GM19455 (cell line): ENCODE data around the gene SLC2A9.

Experiments used
- ATAC-seq: cut with Tn5 transposase; IDR thresholded peaks from one replicate; pipeline ENCODE4 v1.9.1; 2021; ENCODE audit not compliant: unreplicated experiment

SLC2A9 gene

DNA sequence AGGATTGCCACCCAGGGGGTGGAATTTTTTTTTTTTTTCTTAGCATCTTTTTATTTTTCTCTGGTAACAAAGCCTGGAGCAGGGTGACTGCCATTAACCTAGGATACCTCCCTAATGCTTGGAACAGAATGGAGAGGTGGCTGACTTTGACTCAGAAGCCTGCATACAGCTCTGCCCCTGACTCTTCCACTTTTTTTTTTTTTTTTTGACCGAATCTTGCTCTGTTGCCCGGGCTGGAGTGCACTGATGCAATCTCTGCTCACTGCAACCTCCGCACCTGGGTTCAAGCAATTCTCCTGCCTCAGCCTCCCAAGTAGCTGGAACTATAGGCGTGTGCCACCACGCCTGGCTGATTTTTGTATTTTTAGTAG is 341 bp upstream of the SLC2A9 start:
- no peak for ATAC-seq

DNA sequence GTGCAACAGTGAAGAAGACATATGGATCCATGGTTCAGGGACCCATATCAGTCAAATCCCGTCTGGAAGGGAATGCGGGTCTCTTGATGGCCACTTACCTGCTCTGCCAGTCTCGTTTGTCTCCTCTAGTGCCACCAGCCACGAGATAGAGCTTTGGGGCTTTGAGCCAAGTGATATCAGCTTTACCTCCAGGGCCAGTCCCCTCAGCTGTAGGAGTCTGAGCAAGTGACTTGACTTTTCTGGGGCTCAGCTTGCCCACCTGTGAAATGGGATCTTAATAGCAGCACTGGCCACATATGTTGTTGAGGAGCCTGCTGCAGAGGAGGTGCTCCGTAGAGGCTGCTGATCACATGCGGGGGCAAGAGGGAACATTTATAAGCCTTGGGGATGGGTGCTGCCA is 1.2 kb downstream of the SLC2A9 start:
- ATAC-seq, result no peak

DNA sequence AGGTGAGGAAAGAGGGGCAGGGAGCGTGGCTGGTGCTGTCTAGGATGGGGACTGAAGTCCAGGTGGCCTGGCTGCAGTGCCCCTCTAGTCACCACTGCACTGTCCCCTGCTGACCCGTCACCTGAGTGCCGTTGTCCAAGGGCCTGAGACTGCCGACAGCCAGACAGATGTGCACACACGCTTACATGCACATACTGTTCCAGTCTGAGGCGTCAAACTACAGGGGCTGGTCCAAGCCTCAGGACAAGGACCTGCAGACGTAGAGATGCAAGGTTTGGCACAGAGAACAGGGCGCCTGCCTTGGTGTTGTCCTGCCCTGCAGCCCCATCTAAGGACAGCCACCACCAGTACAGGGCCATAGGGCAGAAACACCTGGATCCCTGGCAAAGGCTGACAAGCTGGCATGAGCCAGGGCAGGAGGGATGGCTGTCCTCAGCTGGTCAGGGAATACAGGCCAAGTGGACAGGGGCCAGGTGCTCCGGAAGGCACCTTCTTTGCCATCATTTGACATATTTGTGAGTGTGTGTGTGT is 1.7 kb downstream of the SLC2A9 start:
- no peak for ATAC-seq

DNA sequence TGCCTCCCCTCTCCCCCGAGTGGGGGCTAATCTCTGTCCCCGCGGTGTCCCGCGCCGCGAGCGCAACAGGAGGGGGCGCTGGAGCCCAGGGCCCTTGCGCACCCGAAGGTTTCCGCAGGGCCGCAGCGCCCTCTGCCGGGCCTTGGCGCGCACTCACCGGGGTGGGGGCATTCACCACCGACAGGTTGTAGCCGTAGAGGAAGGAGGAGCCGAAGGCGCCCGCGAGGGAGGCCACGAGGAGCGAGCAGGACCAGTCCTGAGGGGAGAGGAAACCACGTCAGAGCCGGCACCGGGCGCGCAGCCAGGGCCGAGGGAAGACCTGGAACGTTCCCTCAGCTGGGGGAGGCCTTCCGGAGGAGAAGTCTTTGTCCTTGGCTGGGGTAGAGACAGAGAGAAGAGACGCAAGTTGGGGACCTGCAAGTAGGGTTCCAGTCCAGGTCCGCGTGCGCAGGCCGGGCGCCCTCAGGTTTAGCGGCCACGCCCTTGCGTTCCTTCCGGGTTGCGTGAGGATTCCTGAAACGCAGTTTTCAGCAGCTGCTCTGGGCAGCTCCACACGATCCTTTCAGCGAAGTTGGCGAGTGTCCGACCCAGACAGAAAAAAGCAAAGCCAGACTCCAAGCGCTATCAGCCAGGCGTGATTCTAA is 2.4 kb downstream of the SLC2A9 start:
- ATAC-seq, result peak; percentile 97

DNA sequence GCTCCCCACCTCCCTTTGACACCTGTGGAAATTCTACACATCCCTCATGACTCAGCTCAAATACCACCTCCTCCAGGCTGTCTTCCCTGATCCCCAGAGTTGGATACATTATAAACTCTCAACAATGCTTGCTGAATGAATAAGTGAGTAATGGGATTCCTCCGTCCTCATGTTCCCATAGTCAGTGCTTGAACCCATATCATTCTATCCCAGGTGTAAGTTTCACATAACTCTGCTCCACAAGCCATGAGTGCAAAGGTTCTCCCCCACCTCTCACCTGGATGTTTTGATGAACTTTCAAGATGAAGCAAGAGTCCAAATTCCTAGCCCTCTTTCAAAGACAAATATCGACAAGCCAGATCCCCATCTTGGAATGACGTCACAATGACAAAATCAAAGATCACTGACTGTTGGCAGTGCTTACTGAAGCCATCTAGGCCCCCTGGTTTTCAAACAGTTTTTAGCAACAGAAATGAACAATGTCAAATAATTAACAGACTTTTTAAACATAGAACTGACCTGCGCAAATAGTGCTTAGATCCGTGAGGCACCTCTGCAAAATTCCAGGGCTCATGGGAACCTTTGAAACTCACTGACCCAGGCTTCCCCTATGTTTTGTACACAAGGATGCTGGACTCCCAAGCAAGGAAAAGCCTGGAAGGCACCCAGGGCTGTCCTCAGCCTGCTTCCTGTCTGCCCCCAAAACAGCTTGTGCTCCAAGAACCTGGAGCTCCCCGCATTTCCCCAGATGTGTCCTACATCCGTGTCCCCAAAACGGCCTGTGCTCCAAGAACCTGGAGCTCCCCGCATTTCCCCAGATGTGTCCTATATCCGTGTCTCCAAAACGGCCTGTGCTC is 4.0 kb downstream of the SLC2A9 start:
- ATAC-seq, result no peak

DNA sequence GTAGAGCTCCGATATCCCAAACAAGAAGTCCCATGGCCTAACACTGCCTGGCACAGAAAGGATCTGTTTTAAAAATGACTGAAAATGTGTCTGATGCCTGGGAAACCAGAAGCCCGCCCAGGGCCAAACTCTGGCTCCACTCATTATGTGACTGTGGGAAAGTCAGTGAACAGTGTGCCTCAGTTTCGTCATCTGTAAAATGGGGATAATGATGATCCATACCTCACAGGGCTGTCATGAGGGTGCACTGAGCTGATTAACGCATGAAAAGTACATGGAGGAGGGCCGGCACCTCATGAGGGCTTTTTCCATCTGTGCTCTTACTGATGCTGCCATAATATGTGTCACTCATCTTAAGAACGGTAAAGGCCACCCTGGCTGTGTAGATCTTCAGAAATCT is 5.1 kb downstream of the SLC2A9 start:
- no peak for ATAC-seq

DNA sequence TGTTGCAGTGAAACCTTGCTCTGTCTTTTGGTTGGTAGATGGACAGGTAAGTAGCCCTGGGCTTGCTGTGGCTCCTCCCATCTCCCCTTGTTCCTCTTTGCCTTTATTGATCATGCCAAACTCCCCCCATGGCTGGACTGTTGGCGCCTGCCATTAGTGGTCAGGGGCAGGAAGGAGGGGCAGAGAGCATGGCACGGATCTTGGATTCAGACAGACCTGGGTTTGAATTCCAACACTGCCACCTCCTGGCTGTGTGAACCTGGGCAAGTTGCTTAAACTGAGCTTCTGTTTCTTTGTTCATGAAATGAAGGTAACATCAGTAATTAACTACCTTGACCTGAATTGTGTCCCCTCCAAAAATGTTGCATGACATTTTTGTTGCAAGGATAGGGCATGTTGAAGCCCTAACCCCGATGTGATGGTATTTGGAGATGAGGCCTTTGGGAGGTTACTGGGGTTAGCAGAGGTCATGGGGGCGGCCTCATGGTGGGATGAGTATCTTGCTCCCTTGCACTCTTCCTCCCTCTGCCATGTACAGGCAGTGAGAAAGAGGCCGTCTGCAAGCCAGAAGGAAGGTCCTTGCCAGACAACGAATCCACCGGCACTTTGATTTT is 6.0 kb downstream of the SLC2A9 start:
- ATAC-seq, result no peak

DNA sequence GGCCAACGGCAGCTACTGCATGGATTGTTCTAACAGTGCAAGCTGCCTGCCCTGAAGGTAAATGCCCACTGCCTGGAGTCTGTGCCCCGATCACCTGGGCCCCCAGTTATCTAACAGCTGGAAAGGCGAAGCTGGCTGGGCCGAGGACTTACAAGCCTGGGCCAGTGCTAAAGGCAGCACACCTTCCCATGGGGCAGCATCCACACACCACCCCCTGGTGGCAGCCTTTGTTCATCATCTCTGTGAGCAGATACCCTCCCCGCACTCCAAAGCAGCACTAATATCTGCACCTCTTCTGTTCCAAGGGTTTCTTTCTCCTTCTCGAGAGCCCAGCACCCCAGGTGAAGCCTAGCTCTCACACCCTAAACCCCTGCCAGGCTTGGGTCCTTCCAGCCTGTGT is 7.6 kb downstream of the SLC2A9 start:
- peak; percentile 54 for ATAC-seq

DNA sequence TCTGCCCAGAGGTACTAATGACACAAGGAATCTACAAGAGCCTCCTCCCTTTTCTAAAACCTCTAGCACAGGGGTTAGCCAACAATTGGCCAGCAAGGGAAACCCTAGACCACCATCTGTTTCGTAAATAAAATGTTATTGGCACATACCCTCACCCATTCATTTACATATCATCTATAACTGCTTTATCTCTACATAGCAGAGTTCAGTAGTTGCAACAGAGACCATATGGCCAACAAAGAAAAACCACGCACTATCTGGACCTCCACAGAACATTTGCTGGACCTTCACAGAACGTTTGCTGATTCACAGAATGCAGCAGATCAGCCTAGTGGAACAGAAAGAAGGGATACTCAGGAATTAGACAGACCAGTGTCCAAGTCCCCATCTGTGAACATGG is 9.4 kb downstream of the SLC2A9 start:
- ATAC-seq, result no peak

DNA sequence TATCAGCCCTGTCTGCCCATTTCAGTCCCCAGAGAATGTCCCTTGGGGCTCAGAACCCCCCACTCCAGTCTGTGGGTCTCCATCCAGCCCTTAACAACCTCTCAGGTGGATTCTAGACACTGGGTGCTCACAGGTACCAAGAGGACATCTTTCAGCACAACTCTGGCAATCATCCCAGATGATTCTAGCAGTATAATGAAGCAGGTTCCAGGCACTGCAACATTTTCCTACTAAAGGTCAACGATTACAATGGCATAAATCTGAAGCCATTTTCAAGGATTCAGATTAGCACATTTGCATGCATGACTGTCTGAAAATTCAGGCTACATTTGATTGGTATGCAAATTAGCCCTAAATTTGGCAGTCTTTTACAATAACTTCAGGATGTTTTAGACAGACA is 10.0 kb downstream of the SLC2A9 start:
- no peak for ATAC-seq

DNA sequence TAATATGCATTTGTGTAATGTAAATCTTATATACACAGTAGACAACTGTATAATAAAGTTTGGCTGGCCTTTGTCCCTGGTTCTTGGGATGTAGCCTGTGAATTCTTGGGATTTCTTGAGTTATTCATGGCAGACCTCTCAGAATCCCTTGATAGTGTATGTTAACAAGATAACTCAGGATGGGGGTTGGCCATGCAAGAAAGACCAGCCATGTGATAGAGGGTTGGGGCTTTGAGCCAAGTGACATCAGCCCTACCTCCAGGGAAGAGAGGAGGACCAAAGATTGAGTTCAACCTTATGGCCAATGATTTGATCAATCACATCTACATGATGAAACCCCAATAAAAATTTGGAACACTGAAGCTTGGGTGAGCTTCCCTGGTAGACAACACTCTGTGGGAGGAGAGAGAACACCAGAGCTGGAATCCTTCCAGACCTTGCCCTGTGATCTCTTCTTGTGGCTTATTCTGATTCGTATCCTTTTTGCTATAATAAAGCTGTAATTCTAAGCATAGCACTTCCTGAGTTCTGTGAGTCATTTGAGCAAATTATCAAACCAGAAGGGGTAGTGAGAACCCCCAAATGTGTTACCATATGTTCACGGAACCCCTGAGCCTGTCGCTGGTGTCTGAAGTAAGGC is 11.3 kb downstream of the SLC2A9 start:
- ATAC-seq, result no peak

DNA sequence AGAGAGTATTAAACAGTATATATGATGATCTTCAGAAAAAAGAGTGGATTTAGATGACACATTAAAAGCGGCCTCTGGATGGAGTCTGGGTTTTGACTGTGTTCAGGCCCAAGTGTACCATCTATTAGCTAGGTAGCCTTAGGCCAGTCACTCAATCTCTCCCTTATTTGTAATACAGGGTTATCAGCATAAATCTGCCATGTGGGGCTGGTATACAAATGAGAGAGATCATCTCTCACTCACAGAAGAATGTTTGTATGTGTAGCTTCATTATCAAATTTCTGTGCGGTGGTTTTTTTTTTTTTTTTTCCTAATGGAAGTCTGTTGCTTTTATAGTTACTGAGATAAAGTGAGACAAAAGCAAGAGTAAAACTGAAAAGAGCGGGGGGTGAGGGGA is 12.7 kb downstream of the SLC2A9 start:
- no peak for ATAC-seq

DNA sequence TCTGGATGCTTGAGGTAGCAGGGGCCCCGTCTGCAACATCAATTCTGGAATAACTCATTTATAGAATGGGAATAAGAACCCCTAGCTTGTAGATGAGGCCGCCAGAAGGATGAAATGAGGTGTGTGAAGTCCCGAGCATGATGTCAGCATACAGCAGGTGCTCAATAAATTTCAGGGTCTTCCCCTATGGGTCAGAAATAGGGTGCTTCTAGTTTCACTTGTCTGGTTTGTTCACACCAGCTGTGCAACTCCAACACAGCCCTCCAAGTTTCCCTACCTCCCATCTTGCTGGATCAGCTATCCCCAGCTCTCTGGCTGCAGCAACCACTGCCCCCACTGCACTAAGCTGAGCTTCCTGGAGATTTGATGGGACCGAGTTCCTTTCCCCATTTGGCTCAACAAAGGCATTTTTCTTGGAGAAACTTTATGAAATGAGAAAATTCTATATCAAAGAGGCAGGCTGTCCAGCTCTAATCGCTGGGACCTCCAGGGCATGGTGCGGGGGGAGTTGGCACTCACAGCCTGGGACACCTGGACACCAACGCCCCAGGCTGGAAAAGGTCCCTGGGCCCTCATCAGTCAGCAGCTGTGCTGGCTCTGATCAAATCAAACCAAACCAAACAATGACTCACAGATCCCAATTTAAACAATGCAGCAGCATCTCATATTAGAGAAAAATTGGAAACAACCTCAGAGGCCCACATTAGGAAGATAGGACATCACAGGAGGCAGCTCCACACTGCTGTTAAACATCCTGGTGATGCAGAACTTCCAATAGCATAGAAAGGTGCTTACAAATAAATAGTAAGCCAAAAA is 13.3 kb downstream of the SLC2A9 start:
- ATAC-seq, result peak; percentile 56

DNA sequence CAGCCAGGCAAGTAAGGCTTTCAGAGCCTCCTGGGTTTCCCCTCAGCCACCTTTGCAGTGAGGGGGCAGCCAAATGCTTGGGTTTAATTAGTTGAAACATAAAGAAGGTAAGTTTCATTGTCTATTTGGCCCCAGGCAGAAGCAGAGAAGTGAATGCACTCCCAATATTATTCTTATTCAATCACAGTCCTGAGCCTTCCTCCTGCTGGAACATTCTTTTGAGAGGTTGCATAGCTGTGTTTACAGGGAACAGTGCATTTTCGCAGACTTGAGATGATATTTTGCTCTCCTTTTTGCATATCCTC is 13.9 kb downstream of the SLC2A9 start:
- peak; percentile 28 for ATAC-seq

DNA sequence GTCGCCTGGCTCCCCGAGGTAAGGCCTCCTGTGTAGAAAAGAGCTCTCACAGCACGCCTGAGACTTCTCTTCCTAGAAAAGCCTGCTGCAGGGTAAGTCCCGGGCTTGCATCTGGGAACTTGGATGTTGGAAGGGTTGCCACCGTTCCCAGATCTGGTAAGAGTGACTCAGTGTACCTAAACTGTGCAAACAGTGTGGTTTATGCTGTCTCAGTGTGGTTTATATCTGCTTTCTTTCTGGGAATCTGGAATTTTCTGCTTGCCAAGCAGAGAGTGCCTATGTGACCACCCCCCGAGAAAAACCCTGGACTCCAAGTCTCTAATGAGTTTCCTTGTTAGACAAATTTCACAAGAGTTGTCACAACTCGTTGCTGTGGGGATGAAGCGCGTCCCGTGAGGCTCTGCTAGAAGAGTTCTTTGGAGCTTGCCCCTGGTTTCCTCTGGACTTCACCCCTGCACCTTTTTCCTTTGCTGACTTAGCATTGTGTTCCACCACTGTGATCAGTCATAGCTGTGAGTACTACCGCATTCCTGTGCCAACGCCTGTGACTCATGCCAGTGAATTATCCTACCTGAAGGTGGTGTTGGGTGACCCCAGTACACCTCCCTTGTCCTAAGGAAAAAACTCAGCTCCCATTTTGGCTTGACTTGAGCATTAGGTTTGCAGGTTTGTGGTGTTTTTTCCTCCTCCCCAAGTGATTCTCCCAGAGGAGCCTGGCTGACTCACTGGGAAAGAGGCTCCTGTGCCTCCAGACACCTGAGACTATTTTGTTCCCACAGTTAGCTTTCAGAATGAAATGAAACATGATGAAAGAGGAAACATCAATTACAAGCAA is 14.5 kb downstream of the SLC2A9 start:
- ATAC-seq, result peak; percentile 6

DNA sequence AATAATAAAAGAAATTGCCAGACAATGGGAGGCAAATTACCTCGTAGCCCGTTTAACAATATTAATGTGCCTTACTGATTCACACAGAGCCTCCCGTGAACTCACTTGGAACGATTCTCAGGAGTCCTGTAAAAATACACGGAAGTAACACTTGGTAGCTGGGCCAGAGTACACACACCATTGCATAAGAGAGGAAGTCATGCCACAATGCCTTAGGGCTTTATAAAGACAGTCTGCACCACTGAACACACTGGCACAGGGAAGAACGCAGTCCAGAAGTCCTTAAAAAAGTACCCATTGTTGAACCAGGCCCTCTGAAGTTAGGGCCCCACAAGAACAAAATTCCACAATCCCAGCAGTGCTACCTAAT is 15.1 kb downstream of the SLC2A9 start:
- peak; percentile 31 for ATAC-seq

DNA sequence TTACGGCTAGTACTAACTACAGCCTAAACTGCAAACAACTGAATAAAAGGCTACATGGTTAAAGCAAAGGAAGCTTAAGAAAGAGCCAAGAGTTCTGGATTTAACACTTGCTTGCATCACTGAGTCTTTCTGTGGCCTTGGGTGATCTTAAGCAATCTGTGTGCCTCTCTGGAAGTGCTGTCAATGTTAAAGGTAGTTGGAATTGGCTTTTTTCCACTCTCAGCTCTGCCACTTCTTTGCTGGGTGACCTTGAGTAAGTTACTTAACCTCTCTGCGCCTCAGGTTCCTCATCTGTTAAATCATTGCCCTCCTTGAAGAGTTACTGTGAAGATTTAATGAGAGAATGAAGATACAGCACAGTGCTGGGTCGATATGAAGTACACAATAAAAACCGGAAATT is 15.7 kb downstream of the SLC2A9 start:
- no peak for ATAC-seq

DNA sequence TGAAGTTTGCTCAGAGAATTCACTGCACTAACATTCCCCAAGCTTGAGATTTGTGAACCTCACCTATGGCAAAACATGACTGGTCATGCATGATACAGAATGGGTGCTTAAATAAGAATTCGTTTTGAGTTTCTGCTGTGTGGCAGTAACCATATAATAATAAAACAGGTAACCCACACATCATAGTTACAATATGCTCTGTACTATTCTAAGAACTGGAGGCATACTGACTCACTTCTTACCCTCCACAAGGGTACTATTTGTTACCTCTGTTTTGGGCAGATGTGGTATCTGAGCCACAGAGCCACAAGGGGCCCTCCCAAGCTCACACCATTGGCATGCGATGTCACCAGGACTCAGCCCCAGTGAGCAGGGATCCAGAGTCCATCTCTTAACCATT is 17.6 kb downstream of the SLC2A9 start:
- no peak for ATAC-seq

DNA sequence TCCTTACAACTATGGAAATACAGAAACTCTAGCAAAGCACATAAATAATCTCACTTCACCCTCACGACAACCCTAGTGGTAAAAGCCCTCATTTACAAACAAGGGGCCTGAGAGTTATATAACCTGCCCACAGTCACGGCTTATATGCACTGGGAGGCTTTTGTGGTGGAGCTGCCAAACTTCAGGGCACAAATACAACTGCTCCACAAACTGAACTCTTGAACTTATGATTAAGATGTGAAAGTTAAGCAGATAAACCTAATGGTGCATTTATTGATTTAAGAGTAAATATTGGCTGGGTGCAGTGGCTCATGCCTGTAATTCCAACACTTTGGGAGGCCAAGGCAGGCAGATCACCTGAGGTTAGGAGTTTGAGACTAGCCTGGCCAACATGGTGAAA is 19.0 kb downstream of the SLC2A9 start:
- no peak for ATAC-seq

DNA sequence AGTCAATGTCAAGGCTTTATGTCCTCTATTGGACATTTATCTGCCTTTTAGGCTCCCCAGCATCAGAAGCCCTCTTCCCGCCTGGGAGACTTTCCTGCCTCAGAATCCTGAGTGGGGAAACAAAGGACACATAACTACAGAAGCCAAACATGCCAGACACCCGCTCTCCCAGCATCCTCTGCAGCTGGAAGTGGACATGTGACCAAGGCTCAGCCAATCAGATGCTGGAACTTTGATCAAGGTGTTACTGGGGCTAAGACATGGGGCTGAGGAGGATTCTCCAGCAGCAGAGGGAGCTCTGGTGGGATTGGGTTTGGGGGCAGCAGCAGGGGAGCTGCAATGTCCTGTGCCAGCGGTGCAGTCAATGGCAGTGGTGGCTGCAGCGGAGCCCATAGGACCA is 19.5 kb downstream of the SLC2A9 start:
- no peak for ATAC-seq
